ENCODE data around the gene CCDC88A.
"Not testable (repeated sequence)": the region's sequence is repeated elsewhere in the genome, so short reads cannot be mapped to it uniquely, and the experiment has no call there.

CCDC88A gene

GRCh38 chr2:55419679-55420438 is at the start of gene CCDC88A:
TSS of gene CCDC88A (minus strand) at chr2:55419856. CDS start at chr2:55419079, 777 bp downstream.
- DNase-seq, result peak; percentile 95 to 99

- DNase-seq, result no peak
Observed at GRCh38 chr2:55461679-55462078, 42.0 kb upstream of the CCDC88A start.

GRCh38 chr2:55460562-55460961 is 40.9 kb upstream of the CCDC88A start:
- DNase-seq, result no peak

- no peak for DNase-seq
Observed at GRCh38 chr2:55459714-55460274, 40.1 kb upstream of the CCDC88A start.

GRCh38 chr2:55459279-55459678 is 39.6 kb upstream of the CCDC88A start:
- no peak for DNase-seq

GRCh38 chr2:55454121-55454520 is 34.5 kb upstream of the CCDC88A start:
- no peak for DNase-seq

GRCh38 chr2:55452879-55453278 is 33.2 kb upstream of the CCDC88A start:
- no peak for DNase-seq

- DNase-seq, result no peak
Observed at GRCh38 chr2:55451699-55452098, 32.0 kb upstream of the CCDC88A start.

GRCh38 chr2:55450014-55450413 is 30.4 kb upstream of the CCDC88A start:
- DNase-seq, result not testable (repeated sequence)

GRCh38 chr2:55442045-55442760 is 22.5 kb upstream of the CCDC88A start:
- not testable (repeated sequence) for DNase-seq

GRCh38 chr2:55441280-55441892 is 21.7 kb upstream of the CCDC88A start:
- no peak for DNase-seq

GRCh38 chr2:55439101-55439397 is 19.4 kb upstream of the CCDC88A start:
- no peak for DNase-seq

- DNase-seq, result no peak
Observed at GRCh38 chr2:55438391-55439100, 18.9 kb upstream of the CCDC88A start.

GRCh38 chr2:55437515-55438390 is 18.1 kb upstream of the CCDC88A start:
- no peak for DNase-seq

GRCh38 chr2:55431982-55432627 is 12.4 kb upstream of the CCDC88A start:
- DNase-seq, result no peak

- DNase-seq, result no peak
Observed at GRCh38 chr2:55430211-55430975, 10.7 kb upstream of the CCDC88A start.

- no peak for DNase-seq
Observed at GRCh38 chr2:55428258-55428657, 8.6 kb upstream of the CCDC88A start.

GRCh38 chr2:55425431-55425831 is 5.8 kb upstream of the CCDC88A start:
- no peak for DNase-seq

GRCh38 chr2:55422876-55423665 is 3.4 kb upstream of the CCDC88A start:
- no peak for DNase-seq

- DNase-seq, result no peak
Observed at GRCh38 chr2:55421326-55421725, 1.7 kb upstream of the CCDC88A start.
